Measurements from ENCODE around the gene AMH.

The AMH gene

GRCh38 chr19:2236314-2237050 lies 12.6 kb upstream of the AMH start, which contains the start of the genes PLEKHJ1 and SF3A2 (continued):
- TF ChIP-seq ZNF624 (tag by site-specific recombination; IDR thresholded peaks at IDR 0.05) (no peak), HOXD13 (CRISPR knock-in tag; IDR thresholded peaks at IDR 0.05; ENCODE audit: borderline replicate concordance) (no peak; the same call in 1 of the 2 replicates), ZBTB8A (tag by site-specific recombination; IDR thresholded peaks at IDR 0.05) (peak; percentile 58; the same call in 1 of the 2 replicates), YY2 (tag by site-specific recombination; IDR thresholded peaks at IDR 0.05) (peak; percentile 51), ZSCAN4 (tag by site-specific recombination; IDR thresholded peaks at IDR 0.05) (no peak), ZNF416 (tag by site-specific recombination; IDR thresholded peaks at IDR 0.05) (no peak), ZNF530 (tag by site-specific recombination; IDR thresholded peaks at IDR 0.05; ENCODE audit: low read depth) (no peak), ZNF2 (tag by site-specific recombination; IDR thresholded peaks at IDR 0.05) (peak; percentile 95), ZNF391 (tag by site-specific recombination; IDR thresholded peaks at IDR 0.05; ENCODE audit: borderline replicate concordance, low read depth) (peak; percentile 37; the same call in 1 of the 2 replicates), ZSCAN18 (tag by site-specific recombination; IDR thresholded peaks at IDR 0.05) (no peak), ZNF211 (tag by site-specific recombination; IDR thresholded peaks at IDR 0.05; ENCODE audit: low read depth) (no peak), BCL11B (tag by site-specific recombination; IDR thresholded peaks at IDR 0.05; ENCODE audit: low read depth) (0 out of 2 replicates have a peak, but pooled peaks have one; percentile 73), ZNF549 (tag by site-specific recombination; IDR thresholded peaks at IDR 0.05) (no peak), ZNF610 (tag by site-specific recombination; IDR thresholded peaks at IDR 0.05; ENCODE audit: borderline replicate concordance) (peak; percentile 91), ZSCAN16 (tag by site-specific recombination; IDR thresholded peaks at IDR 0.05) (peak; percentile 70), ZFP3 (tag by site-specific recombination; IDR thresholded peaks at IDR 0.05; ENCODE audit: low read depth) (no peak), IKZF3 (tag by site-specific recombination; IDR thresholded peaks at IDR 0.05) (0 out of 2 replicates have a peak, but pooled peaks have one; percentile 18), ZNF654 (tag by site-specific recombination; IDR thresholded peaks at IDR 0.05; ENCODE audit: low read depth) (peak; percentile 71), ZNF785 (tag by site-specific recombination; IDR thresholded peaks at IDR 0.05) (no peak), ZNF76 (tag by site-specific recombination; IDR thresholded peaks at IDR 0.05; ENCODE audit: borderline replicate concordance, low read depth) (peak; percentile 61; the same call in 1 of the 2 replicates), PRDM1 (tag by site-specific recombination; IDR thresholded peaks at IDR 0.05) (no peak; the same call in 1 of the 2 replicates), CTCF (tag by site-specific recombination; IDR thresholded peaks at IDR 0.05) (peak; percentile 100), ZNF555 (tag by site-specific recombination; conservative IDR thresholded peaks at IDR 0.05) (no peak), ZNF146 (tag by site-specific recombination; IDR thresholded peaks at IDR 0.05) (peak; percentile 3; the same call in 1 of the 2 replicates), OSR2 (tag by site-specific recombination; IDR thresholded peaks at IDR 0.05) (0 out of 2 replicates have a peak, but pooled peaks have one; percentile 6), ZNF561 (tag by site-specific recombination; IDR thresholded peaks at IDR 0.05; ENCODE audit: borderline replicate concordance) (no peak; the same call in 1 of the 2 replicates), ZNF404 (tag by site-specific recombination; IDR thresholded peaks at IDR 0.05) (no peak), MEIS1 (CRISPR knock-in tag; IDR thresholded peaks at IDR 0.05; ENCODE audit: borderline replicate concordance) (no peak), ZFHX2 (tag by site-specific recombination; conservative IDR thresholded peaks at IDR 0.05) (peak; percentile 96)
- TF ChIP-seq, protein P1, sequence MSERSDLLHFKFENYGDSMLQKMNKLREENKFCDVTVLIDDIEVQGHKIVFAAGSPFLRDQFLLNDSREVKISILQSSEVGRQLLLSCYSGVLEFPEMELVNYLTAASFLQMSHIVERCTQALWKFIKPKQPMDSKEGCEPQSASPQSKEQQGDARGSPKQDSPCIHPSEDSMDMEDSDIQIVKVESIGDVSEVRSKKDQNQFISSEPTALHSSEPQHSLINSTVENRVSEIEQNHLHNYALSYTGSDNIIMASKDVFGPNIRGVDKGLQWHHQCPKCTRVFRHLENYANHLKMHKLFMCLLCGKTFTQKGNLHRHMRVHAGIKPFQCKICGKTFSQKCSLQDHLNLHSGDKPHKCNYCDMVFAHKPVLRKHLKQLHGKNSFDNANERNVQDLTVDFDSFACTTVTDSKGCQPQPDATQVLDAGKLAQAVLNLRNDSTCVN (tag by site-specific recombination; optimal IDR thresholded peaks at IDR 0.05), result peak; percentile 90
- TF ChIP-seq, protein P2, sequence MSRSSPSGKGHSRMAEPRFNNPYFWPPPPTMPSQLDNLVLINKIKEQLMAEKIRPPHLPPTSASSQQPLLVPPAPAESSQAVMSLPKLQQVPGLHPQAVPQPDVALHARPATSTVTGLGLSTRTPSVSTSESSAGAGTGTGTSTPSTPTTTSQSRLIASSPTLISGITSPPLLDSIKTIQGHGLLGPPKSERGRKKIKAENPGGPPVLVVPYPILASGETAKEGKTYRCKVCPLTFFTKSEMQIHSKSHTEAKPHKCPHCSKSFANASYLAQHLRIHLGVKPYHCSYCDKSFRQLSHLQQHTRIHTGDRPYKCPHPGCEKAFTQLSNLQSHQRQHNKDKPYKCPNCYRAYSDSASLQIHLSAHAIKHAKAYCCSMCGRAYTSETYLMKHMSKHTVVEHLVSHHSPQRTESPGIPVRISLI (tag by site-specific recombination; IDR thresholded peaks at IDR 0.05), result no peak
- TF ChIP-seq, protein P3, sequence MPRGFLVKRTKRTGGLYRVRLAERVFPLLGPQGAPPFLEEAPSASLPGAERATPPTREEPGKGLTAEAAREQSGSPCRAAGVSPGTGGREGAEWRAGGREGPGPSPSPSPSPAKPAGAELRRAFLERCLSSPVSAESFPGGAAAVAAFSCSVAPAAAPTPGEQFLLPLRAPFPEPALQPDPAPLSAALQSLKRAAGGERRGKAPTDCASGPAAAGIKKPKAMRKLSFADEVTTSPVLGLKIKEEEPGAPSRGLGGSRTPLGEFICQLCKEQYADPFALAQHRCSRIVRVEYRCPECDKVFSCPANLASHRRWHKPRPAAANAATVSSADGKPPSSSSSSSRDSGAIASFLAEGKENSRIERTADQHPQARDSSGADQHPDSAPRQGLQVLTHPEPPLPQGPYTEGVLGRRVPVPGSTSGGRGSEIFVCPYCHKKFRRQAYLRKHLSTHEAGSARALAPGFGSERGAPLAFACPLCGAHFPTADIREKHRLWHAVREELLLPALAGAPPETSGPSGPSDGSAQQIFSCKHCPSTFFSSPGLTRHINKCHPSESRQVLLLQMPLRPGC (tag by site-specific recombination; IDR thresholded peaks at IDR 0.05), result no peak

All from HEK293 (cell line).